OCI-LY3 (cell line): ENCODE measurements around the gene TBC1D21.

Experiments
- H2AFZ ChIP-seq: fragments of 200-600, 300-600 bp; shearing (Covaris generic); 2 replicates; pipeline ENCODE4 v1.6.0; 2014; ENCODE audit warnings: antibody characterized with exemption, low read depth, low read length
- H3K27ac ChIP-seq: fragments of 200-600, 300-600 bp; sonication (generic); 2 replicates; pipeline ENCODE4 v1.5.1; 2014; ENCODE audit warnings: mild to moderate bottlenecking, low read length, moderate library complexity, mixed read lengths
- H3K27me3 ChIP-seq: fragments of 200-600, 300-600 bp; sonication (generic); 2 replicates; pipeline ENCODE4 v1.6.1; 2014; ENCODE audit warnings: low read depth, low read length, mixed read lengths
- H3K36me3 ChIP-seq: fragments of 200-600, 300-600 bp; sonication (generic); replicated peaks from 2 replicates; pipeline ENCODE3; 2014; ENCODE audit warnings: low read depth, low read length, mixed read lengths
- H3K4me1 ChIP-seq: fragments of 300-600, 200-600 bp; sonication (generic); 2 replicates; pipeline ENCODE4 v1.6.1; 2014; ENCODE audit warnings: low read length, mixed read lengths
- H3K4me2 ChIP-seq: fragments of 200-600, 300-600 bp; sonication (generic); 2 replicates; pipeline ENCODE4 v1.6.1; 2014; ENCODE audit warnings: low read length, mixed read lengths
- H3K4me3 ChIP-seq: fragments of 300-600, 200-600 bp; sonication (generic); 2 replicates; pipeline ENCODE4 v1.5.1; 2014; ENCODE audit warnings: antibody characterized with exemption, mild to moderate bottlenecking, low read length, moderate library complexity
- H3K79me2 ChIP-seq: fragments of 300-600, 200-600 bp; shearing (Covaris generic); 2 replicates; pipeline ENCODE4 v1.6.1; 2014; ENCODE audit warnings: mild to moderate bottlenecking, low read length, mixed read lengths
- H3K9ac ChIP-seq: fragments of 300-600, 200-600 bp; shearing (Covaris generic); 2 replicates; pipeline ENCODE4 v1.6.0; 2014; ENCODE audit warnings: mild to moderate bottlenecking, low read length, moderate library complexity
- H3K9me3 ChIP-seq: fragments of 200-600, 300-600 bp; shearing (Covaris generic); 2 replicates; pipeline ENCODE4 v1.6.1; 2014; ENCODE audit warnings: low read length, mixed read lengths; ENCODE audit not compliant: insufficient read depth
- H4K20me1 ChIP-seq: fragments of 200-600, 300-600 bp; sonication (generic); 2 replicates; pipeline ENCODE4 v1.6.1; 2016; ENCODE audit warnings: low read length, mixed read lengths; ENCODE audit not compliant: insufficient read depth
- CTCF ChIP-seq: fragments of 200-600, 300-600 bp; sonication (generic); IDR thresholded peaks from 2 replicates; pipeline ENCODE4 v1.5.1; 2014; ENCODE audit warnings: antibody characterized with exemption, low read length, low read depth
- EZH2phosphoT487 ChIP-seq: fragments of 200-600 bp; shearing (Covaris generic); IDR thresholded peaks from 2 replicates; pipeline ENCODE4 v1.6.1; 2018; ENCODE audit warnings: antibody characterized with exemption, mixed run types, low read depth

The TBC1D21 gene

GRCh38 chr15:73904026-73904815, 30.9 kb downstream of the TBC1D21 start:
- no peak overlapping the region for H3K4me2 ChIP-seq
- H3K36me3 ChIP-seq = no peaks in the 10 kb centered on the region
- H3K4me3 ChIP-seq = no peak overlapping the region

GRCh38 chr15:73905225-73905827, 32.0 kb downstream of the TBC1D21 start:
- H2AFZ ChIP-seq = no peak overlapping the region
- peaks cover 12% of the 10 kb centered on the region for H3K27me3 ChIP-seq
- H3K4me3 ChIP-seq = no peak overlapping the region
- no peak overlapping the region for H3K27ac ChIP-seq
- H3K36me3 ChIP-seq = no peaks in the 10 kb centered on the region
- TF ChIP-seq CTCF = no peak
- TF ChIP-seq EZH2phosphoT487 = no peak
- no peaks in the 10 kb centered on the region for H3K9me3 ChIP-seq
- peaks cover 6% of the 10 kb centered on the region; the same call in 1 of the 2 replicates for H3K4me1 ChIP-seq
- no peak overlapping the region for H3K4me2 ChIP-seq
- H3K9ac ChIP-seq = no peak overlapping the region
- H4K20me1 ChIP-seq = no peaks in the 10 kb centered on the region
- H3K79me2 ChIP-seq = no peaks in the 10 kb centered on the region

More at GRCh38 chr15:73904026-73904815, 30.9 kb downstream of the TBC1D21 start:
- Histone ChIP-seq H2AFZ (no peak overlapping the region), H3K27me3 (peaks cover 12% of the 10 kb centered on the region), H3K27ac (no peak overlapping the region), H3K9ac (no peak overlapping the region), H3K9me3 (no peaks in the 10 kb centered on the region), H4K20me1 (no peaks in the 10 kb centered on the region), H3K79me2 (no peaks in the 10 kb centered on the region), H3K4me1 (peaks cover 6% of the 10 kb centered on the region; the same call in 1 of the 2 replicates)
- TF ChIP-seq EZH2phosphoT487 (no peak), CTCF (no peak)

GRCh38 chr15:73906346-73907034, 33.1 kb downstream of the TBC1D21 start:
- Histone ChIP-seq H3K27ac (no peak overlapping the region), H3K4me1 (peaks cover 6% of the 10 kb centered on the region; the same call in 1 of the 2 replicates), H3K36me3 (no peaks in the 10 kb centered on the region), H3K4me3 (no peak overlapping the region), H2AFZ (no peak overlapping the region), H3K27me3 (peaks cover 20% of the 10 kb centered on the region), H3K9ac (no peak overlapping the region), H3K9me3 (no peaks in the 10 kb centered on the region), H3K4me2 (no peak overlapping the region), H4K20me1 (no peaks in the 10 kb centered on the region), H3K79me2 (no peaks in the 10 kb centered on the region)
- TF ChIP-seq EZH2phosphoT487 = no peak
- no peak for TF ChIP-seq CTCF

- Histone ChIP-seq H3K9me3 (no peaks in the 10 kb centered on the region), H3K9ac (no peak overlapping the region), H2AFZ (peak overlapping the region; percentile 7; the same call in 1 of the 2 replicates), H3K79me2 (no peaks in the 10 kb centered on the region), H3K4me3 (no peak overlapping the region), H3K4me2 (no peak overlapping the region), H3K27ac (no peak overlapping the region), H3K27me3 (peaks cover 25% of the 10 kb centered on the region), H3K4me1 (peaks cover 6% of the 10 kb centered on the region; the same call in 1 of the 2 replicates), H3K36me3 (no peaks in the 10 kb centered on the region), H4K20me1 (no peaks in the 10 kb centered on the region)
- TF ChIP-seq CTCF (no peak), EZH2phosphoT487 (no peak)
Observed at GRCh38 chr15:73907035-73907408, 33.7 kb downstream of the TBC1D21 start.
